HG03025 (cell line): ENCODE data around the gene MTMR12.
A peak's percentile ranks its signal among the peaks of the same experiment; 100 is the strongest.
"Not testable (repeated sequence)": the region's sequence is repeated elsewhere in the genome, so short reads cannot be mapped to it uniquely, and the experiment has no call there.

Experiments used
- ATAC-seq: cut with Tn5 transposase; IDR thresholded peaks from one replicate; pipeline ENCODE4 v1.9.1; 2021; ENCODE audit warnings: mild to moderate bottlenecking, moderate library complexity; ENCODE audit not compliant: unreplicated experiment, low FRiP score

MTMR12 gene

DNA sequence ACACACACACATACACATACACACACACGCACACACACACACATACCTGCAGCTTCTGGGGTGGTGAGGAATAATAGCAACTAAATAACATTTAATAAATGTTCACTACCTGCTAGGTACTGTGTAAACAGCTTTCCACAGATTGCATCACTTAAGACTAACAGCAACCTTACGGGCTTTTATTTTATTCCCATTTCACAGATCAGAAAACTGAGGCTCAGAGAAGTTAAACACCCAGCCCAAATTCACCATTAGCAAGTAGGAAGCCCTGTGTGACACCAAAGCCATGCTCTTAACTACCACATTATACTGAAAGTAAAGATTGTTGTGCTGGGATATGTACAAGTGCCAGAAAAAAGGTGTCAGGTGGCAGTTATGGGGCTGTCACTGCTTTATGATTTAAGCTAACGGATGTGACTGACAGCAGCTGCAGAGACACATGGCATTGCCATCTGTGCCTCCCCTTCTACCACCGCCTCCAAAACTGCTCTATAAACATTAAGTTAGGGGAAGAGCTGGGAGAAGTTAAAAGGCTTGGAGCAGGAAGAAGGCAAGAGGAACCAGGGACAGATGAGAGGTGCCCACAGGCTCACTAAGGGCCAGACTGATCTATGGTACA is 13.6 kb downstream of the MTMR12 start:
- no peak for ATAC-seq

- no peak for ATAC-seq
Measured at GRCh38 chr5:32298059-32298415, 14.7 kb downstream of the MTMR12 start.

GRCh38 chr5:32297181-32298058 is 15.3 kb downstream of the MTMR12 start:
- no peak for ATAC-seq

DNA sequence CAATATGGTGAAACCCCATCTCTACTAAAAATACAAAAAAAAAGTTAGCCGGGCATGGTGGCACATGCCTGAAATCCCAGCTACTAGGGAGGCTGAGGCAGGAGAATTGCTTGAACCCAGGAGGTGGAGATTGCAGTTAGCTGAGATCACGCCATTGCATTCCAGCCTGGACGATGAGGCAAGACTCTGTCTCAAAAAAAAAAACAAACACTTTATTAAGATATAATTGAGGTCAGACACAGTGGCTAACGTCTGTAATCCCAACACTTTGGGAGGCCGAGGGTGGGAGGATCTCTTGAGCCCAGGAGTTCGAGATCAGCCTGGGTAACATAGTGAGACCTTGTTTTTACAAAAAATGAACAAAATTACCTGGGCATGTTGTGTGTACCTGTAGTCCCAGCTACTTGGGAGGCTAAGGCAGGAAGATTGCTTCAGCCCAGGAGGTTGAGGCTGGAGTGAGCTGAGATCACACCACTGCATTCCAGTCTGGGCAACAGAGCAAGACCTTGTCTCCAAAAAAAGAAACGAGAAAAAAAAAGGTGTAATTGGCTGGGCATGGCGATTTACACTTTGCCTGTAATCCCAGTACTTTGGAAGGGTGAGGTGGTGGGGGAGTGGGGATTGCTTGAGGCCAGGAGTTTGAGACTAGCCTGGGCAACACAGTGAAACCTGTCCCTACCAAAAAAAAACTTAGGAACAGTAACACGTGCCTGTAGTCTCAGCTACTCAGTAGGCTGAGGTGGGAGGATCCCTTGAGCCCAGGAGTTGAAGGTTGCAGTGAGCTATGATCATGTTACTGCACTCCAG is 16.6 kb downstream of the MTMR12 start:
- ATAC-seq = not testable (repeated sequence)

GRCh38 chr5:32291591-32291990 is 21.1 kb downstream of the MTMR12 start:
- no peak for ATAC-seq

DNA sequence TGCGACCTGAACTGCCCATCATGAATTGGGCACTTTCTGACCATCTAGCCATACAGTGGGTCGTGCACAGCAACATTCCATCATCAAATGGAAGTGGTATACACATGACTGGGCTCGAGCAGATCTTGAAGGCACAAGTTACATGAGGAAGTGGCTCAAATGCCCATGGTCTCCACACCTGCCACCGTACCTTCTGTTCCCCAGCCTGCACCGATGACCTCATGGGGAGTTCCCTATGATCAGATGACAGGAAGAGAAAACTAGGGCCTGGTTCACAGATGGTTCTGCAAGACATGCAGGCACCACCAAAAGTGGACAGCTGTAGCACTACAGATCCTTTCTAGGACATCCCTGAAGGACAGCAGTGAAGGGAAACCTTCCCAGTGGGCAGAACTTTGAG is 21.8 kb downstream of the MTMR12 start:
- no peak for ATAC-seq

- not testable (repeated sequence) for ATAC-seq
Measured at GRCh38 chr5:32290501-32290900, 22.2 kb downstream of the MTMR12 start.

GRCh38 chr5:32289986-32290385 is 22.8 kb downstream of the MTMR12 start:
- not testable (repeated sequence) for ATAC-seq

DNA sequence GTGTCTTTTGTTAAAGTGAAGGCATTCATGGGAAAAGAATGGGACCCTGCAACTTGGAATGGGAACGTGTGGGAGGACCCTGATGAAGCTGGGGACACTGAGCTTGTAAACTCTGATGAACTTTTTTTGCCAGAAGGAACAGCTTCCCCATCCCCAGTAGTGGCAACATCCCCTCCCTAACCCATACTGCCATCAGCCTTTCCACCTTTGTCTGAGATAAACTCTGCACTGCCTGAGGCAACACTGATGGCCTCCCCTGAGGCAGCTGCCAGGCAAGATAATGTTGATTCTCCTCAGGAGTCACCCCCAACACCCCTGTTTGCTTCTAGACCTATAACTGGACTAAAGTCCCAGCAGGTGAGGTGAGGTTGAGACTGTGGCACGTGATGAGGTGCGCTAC is 24.6 kb downstream of the MTMR12 start:
- ATAC-seq = not testable (repeated sequence)

GRCh38 chr5:32287525-32287924 is 25.2 kb downstream of the MTMR12 start:
- not testable (repeated sequence) for ATAC-seq

DNA sequence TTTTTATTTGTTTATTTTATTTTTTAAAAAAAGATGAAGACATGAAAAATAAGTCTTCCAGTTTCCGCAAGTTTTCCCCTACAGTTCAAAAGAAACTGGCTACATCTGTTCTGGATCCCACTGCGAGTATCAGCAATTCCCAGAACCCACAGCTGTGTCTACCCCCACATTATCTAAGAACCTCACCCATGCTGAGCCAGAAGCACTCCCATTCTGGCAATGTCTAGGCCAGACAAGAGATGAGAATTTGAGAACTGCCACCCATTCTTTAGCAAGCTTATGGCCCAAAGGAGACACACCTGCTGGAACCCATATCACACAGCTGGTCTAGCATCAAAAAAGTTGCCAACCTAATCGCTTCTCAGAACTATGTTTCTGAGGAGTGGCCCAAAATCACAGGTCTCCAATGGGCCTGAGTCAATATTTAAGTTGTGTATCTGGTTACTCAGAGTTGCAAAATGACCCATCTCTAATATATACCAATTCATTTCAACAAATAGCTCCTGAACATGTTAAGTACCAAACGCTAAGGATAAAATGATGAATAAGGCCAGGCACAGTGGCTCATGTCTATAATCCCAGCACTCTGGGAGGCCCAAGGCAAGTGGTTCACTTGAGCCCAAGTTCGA is 27.1 kb downstream of the MTMR12 start:
- ATAC-seq = no peak

GRCh38 chr5:32283539-32284377 is 29.0 kb downstream of the MTMR12 start:
- peak; percentile 53 for ATAC-seq

DNA sequence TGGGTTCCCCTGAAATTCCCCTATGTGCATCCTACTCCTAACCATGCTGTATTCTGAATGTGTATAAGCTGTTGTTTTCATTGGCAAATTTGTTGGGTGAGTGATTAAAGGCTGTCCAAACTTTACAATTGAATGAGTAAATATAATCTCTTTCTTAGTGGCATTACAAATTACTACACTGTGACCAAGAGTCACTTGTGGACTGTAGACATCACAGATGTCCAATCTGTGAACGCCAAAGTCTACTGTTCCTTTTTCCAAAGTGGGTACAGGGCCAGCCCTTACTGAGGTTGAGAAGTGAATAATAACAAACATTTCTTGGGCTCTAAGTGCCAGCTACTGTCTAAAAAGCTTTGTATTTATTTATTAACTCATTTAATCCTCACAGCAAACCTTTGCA is 29.7 kb downstream of the MTMR12 start:
- no peak for ATAC-seq

DNA sequence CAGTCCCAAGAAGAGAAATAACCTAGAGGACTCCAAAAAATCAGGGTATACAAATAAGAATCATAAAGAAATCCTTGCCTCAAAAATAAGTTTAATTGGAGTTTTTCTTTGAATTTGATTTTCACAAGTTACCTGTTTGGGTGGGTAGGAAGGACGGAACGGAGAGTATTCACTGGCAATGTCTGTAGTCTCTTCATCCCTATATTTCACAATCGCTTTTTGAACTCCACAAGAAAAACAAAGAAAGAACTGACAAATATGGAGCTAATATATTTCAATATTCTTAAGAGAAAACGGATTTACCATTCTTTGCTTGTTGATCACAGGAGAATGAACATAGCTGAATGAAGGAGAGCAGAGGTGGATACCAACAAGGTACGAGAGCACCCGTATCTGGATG is 30.1 kb downstream of the MTMR12 start:
- ATAC-seq = no peak

- ATAC-seq = not testable (repeated sequence)
Measured at GRCh38 chr5:32281378-32282133, 31.2 kb downstream of the MTMR12 start.

- peak; percentile 73 for ATAC-seq
Measured at GRCh38 chr5:32280656-32281081, 32.1 kb downstream of the MTMR12 start.

- no peak for ATAC-seq
Measured at GRCh38 chr5:32279786-32280185, 33.0 kb downstream of the MTMR12 start.

DNA sequence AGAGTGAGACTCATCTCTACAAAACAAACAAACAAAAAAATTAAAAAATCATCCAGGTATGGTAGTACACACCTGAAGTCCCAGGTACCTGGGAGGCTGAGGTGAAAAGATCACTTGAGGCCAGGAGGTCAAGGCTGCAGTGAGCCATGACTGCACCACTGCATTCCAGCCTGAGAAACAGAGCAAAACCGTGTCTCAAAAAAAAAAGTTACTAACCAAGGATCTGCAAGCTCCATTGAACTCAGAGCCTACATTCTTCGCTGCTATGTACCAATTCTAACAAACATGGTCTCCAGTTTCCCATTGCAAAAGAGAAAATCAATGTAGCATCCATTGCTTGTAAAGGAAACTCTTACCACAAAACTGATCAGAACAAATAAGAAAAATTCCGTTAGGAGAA is 33.5 kb downstream of the MTMR12 start:
- ATAC-seq = no peak

DNA sequence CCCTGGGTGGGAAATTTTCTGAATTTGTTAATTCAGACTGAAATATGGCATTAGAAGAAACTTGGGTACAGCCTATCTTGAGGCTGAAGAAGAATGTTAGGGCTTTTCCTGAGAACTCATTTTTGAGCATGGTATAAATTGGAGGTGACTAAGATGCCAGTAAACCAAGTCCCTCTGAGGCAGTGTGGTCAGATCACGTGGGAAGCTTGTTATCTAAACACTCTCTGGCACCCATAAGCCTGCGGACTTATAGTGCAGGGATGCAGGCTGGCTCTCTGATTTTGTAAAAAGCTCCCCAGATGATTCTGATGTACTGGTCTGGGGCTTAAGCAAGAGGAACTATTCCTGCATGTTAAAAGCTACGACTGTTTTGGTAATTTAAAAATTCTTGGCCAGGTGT is 34.3 kb downstream of the MTMR12 start:
- no peak for ATAC-seq
